Activated T-cell treated with anti-CD3 and anti-CD28 coated beads, Interleukin-2, amount 50 U/mL, for 72 hours (primary cell): ENCODE measurements around the gene YTHDC1. TPM values are rescaled to one million over a fixed set of nuclear protein-coding genes. Genes with fewer than 3 reads are reported as not detected.
"Not testable (repeated sequence)": the region's sequence is repeated elsewhere in the genome, so short reads cannot be mapped to it uniquely, and the experiment has no call there.

Experiments
- ATAC-seq, 2 donors: fragments of 150-1000 bp; cut with Tn5 transposase; replicated peaks in 1 of 2; 2 replicates each; pipeline ENCODE4 v1.10.0; 2021; ENCODE audit warnings: moderate library complexity in 2 of 2, mild to moderate bottlenecking in 1 of 2
- DNase-seq, 2 donors: peaks; one replicate each; pipeline ENCODE4 v3.0.0; 2021 to 2022; ENCODE audit warnings: mixed read lengths in 1 of 2
- H3K27ac Mint-ChIP-seq: one replicate; pipeline ENCODE4 v1.8.0; 2022; ENCODE audit warnings: mild to moderate bottlenecking, moderate library complexity, mixed read lengths
- H3K27me3 Mint-ChIP-seq: one replicate; pipeline ENCODE4 v1.8.0; 2022; ENCODE audit warnings: low read depth, mixed read lengths
- H3K36me3 Mint-ChIP-seq, 2 donors: one replicate each; pipeline ENCODE4 v1.8.0; 2022; ENCODE audit warnings: mixed read lengths in 2 of 2, mild to moderate bottlenecking in 1 of 2; ENCODE audit not compliant: insufficient read depth in 2 of 2
- H3K4me1 Mint-ChIP-seq: one replicate; pipeline ENCODE4 v1.8.0; 2022; ENCODE audit warnings: low read depth, mixed read lengths
- H3K4me3 Mint-ChIP-seq, 2 donors: one replicate each; pipeline ENCODE4 v1.8.0; 2022; ENCODE audit warnings: mild to moderate bottlenecking in 2 of 2, mixed read lengths in 2 of 2, moderate library complexity in 2 of 2
- H3K9me3 Mint-ChIP-seq, 2 donors: one replicate each; pipeline ENCODE4 v1.8.0; 2022; ENCODE audit warnings: mixed read lengths in 2 of 2
- total RNA-seq, 2 donors: library from RNA; stranded (reverse); gene quantifications; one replicate each; pipeline ENCODE4 v1.2.3, GENCODE V29; 2022

YTHDC1 gene
- total RNA-seq, 2 donors from 2014 or later: 92.2 to 105 TPM

DNA sequence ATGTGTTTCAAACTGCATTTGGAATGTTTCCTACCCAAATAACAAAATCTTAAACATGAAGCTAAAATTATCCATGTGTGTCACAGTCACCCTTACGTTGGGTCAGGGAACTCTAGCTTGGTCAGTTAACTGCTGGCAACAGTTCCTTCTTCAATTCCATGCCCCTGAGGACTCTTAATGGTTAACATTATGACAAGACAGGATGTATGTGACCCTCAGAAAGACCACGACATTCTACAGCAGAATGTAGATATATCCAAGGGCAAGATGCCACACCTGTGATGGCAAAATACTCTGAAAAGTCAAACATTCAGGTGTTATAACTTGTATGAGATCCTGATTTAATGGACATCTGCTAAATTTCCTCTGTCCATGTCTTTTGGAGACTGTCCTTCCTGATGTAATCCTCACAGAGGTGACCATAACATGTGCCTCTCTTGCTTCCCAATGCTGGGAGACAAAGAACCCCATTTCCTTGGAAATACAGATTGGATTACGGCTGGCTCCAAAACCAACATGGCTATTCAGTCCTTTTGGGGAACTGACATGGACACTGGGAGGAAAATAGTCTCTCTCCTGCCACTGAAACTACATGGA is 39.1 kb downstream of the YTHDC1 start:
- no peaks in the 10 kb centered on the region for H3K9me3 Mint-ChIP-seq
- DNase-seq (no peak), ATAC-seq (no peak)
- no peaks in the 10 kb centered on the region for H3K4me1 Mint-ChIP-seq
- H3K27me3 Mint-ChIP-seq: no peaks in the 10 kb centered on the region
- H3K36me3 Mint-ChIP-seq: peaks cover 6 to 21% of the 10 kb centered on the region in 2 donors
- H3K27ac Mint-ChIP-seq: no peak overlapping the region
- H3K4me3 Mint-ChIP-seq: no peak overlapping the region

DNA sequence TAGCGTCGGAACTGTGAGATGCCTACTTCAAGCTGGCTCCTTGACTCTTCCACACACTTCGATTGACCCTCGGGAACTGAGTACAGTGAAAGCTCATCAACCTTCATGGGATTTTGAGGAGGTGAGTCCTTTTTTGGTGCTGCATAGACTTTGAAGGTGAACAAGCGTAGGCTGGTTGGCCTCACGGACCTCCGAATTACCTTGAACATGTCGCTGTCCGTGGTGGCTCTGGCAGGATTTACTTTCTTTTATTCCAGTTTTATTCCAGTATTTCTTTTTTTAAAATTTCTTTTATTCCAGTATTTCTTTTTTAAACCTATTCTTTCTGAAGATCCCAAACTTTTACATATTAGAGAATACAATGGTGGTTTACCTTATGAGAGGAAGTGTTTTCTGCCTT is 45.2 kb downstream of the YTHDC1 start:
- Mint-ChIP-seq H3K4me1 (peaks cover 2% of the 10 kb centered on the region), H3K27ac (no peak overlapping the region), H3K27me3 (peaks cover 5% of the 10 kb centered on the region), H3K36me3 (no peaks in the 10 kb centered on the region), H3K4me3 (no peak overlapping the region), H3K9me3 (no peaks in the 10 kb centered on the region)
- no peak for DNase-seq
- ATAC-seq: no peak

GRCh38 chr4:68299492-68300457 is 50.1 kb downstream of the YTHDC1 start:
- H3K4me1 Mint-ChIP-seq: peaks cover 6% of the 10 kb centered on the region
- H3K36me3 Mint-ChIP-seq: peaks cover 1 to 3% of the 10 kb centered on the region in 2 donors
- DNase-seq: peak; percentile 10 to 26
- no peaks in the 10 kb centered on the region for H3K27me3 Mint-ChIP-seq
- H3K4me3 Mint-ChIP-seq: no peak overlapping the region
- no peak overlapping the region for H3K27ac Mint-ChIP-seq
- peaks cover 1 to 8% of the 10 kb centered on the region in 2 donors for H3K9me3 Mint-ChIP-seq
- peak; percentile 70 to 76 for ATAC-seq

DNA sequence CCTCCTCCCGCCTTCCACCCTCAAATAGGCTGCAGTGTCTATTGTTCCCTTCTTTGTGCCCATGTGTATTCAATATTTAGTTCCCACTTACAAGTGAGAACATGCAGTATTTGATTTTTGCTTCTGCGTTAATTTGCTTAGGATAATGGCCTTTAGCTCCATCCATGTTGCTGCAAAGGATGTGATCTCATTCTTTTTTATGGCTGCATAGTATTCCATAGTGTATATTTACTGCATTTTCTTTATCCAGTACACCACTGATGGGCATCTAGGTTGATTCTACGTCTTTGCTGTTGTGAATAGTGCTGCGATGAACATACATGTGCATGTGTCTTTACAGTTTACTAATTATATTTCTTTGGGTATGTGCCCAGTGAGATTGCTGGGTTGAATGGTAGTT is 52.8 kb downstream of the YTHDC1 start:
- H3K27ac Mint-ChIP-seq: no peak overlapping the region
- ATAC-seq (no peak), DNase-seq (no peak)
- peaks cover 1 to 8% of the 10 kb centered on the region in 2 donors for H3K9me3 Mint-ChIP-seq
- H3K4me3 Mint-ChIP-seq: no peak overlapping the region
- H3K27me3 Mint-ChIP-seq: no peaks in the 10 kb centered on the region
- peaks cover 6% of the 10 kb centered on the region for H3K4me1 Mint-ChIP-seq
- H3K36me3 Mint-ChIP-seq: peaks cover 1 to 3% of the 10 kb centered on the region in 2 donors

DNA sequence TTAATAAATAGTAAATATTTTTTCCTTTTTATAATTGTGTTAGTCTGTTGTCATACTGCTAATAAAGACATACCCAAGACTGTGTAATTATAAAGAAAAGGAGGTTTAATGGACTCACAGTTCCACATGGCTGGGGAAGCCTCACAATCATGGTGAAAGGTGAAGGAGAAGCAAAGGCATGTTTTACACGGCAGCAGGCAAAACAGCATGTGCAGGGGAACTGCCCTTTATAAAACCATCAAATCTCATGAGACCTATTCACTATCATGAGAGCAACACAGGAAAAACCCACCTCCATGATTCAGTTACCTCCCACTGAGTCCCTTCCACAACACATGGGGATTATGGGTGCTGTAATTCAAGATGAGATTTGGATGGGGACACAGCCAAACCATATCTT is 58.6 kb downstream of the YTHDC1 start:
- no peak overlapping the region for H3K4me3 Mint-ChIP-seq
- ATAC-seq (no peak), DNase-seq (no peak)
- H3K9me3 Mint-ChIP-seq: peaks cover 0 to 3% of the 10 kb centered on the region in 2 donors
- H3K27me3 Mint-ChIP-seq: peaks cover 8% of the 10 kb centered on the region
- H3K4me1 Mint-ChIP-seq: no peaks in the 10 kb centered on the region
- no peaks in the 10 kb centered on the region for H3K36me3 Mint-ChIP-seq
- no peak overlapping the region for H3K27ac Mint-ChIP-seq

- DNase-seq (no peak), ATAC-seq (no peak)
- H3K27me3 Mint-ChIP-seq: peaks cover 8% of the 10 kb centered on the region
- no peaks in the 10 kb centered on the region for H3K4me1 Mint-ChIP-seq
- H3K36me3 Mint-ChIP-seq: no peaks in the 10 kb centered on the region
- peaks cover 0 to 1% of the 10 kb centered on the region in 2 donors for H3K9me3 Mint-ChIP-seq
- no peak overlapping the region for H3K27ac Mint-ChIP-seq
- H3K4me3 Mint-ChIP-seq: no peak overlapping the region
These were observed 61.5 kb downstream of the YTHDC1 start for GRCh38 chr4:68288393-68288740.

GRCh38 chr4:68287704-68288392 is 62.0 kb downstream of the YTHDC1 start:
- ATAC-seq (no peak), DNase-seq (no peak)
- H3K27me3 Mint-ChIP-seq: peaks cover 8% of the 10 kb centered on the region
- H3K27ac Mint-ChIP-seq: no peak overlapping the region
- no peaks in the 10 kb centered on the region for H3K36me3 Mint-ChIP-seq
- H3K4me1 Mint-ChIP-seq: no peaks in the 10 kb centered on the region
- H3K9me3 Mint-ChIP-seq: peaks cover 0 to 1% of the 10 kb centered on the region in 2 donors
- no peak overlapping the region for H3K4me3 Mint-ChIP-seq

DNA sequence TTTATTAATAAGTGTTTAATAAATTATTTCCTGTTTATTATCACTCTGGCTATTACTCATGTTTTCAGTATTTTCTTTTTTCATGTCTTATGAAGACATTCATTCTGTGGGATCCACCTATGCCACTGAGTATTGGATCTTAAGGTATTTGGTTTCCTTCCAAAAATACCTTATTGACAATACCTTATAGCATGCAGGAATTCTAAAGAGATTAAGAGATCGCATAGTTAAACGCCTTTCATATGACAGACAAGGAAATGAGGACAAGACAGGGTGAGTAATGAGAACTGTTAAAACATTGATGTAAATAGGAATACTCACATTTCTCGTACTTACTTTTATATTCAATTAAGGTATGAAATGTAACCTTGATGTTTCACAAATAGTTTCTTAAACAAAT is 66.2 kb downstream of the YTHDC1 start:
- peaks cover 8% of the 10 kb centered on the region for H3K27me3 Mint-ChIP-seq
- no peaks in the 10 kb centered on the region for H3K4me1 Mint-ChIP-seq
- no peaks in the 10 kb centered on the region for H3K36me3 Mint-ChIP-seq
- no peak overlapping the region for H3K4me3 Mint-ChIP-seq
- no peaks in the 10 kb centered on the region for H3K9me3 Mint-ChIP-seq
- H3K27ac Mint-ChIP-seq: no peak overlapping the region
- DNase-seq (no peak), ATAC-seq (no peak)

- no peak for ATAC-seq
- no peak overlapping the region for H3K4me3 Mint-ChIP-seq
These were observed 66.8 kb downstream of the YTHDC1 start for GRCh38 chr4:68283095-68283494.

GRCh38 chr4:68281796-68282740 is 67.8 kb downstream of the YTHDC1 start:
- H3K4me3 Mint-ChIP-seq, H3K36me3 Mint-ChIP-seq, H3K27me3 Mint-ChIP-seq, DNase-seq, ATAC-seq, H3K9me3 Mint-ChIP-seq, H3K27ac Mint-ChIP-seq, H3K4me1 Mint-ChIP-seq: not testable (repeated sequence)

More at GRCh38 chr4:68283095-68283494, 66.8 kb downstream of the YTHDC1 start:
- DNase-seq: no peak
- no peaks in the 10 kb centered on the region for H3K9me3 Mint-ChIP-seq
- H3K27me3 Mint-ChIP-seq: peaks cover 2% of the 10 kb centered on the region
- no peaks in the 10 kb centered on the region for H3K36me3 Mint-ChIP-seq
- H3K4me1 Mint-ChIP-seq: no peaks in the 10 kb centered on the region
- H3K27ac Mint-ChIP-seq: no peak overlapping the region

DNA sequence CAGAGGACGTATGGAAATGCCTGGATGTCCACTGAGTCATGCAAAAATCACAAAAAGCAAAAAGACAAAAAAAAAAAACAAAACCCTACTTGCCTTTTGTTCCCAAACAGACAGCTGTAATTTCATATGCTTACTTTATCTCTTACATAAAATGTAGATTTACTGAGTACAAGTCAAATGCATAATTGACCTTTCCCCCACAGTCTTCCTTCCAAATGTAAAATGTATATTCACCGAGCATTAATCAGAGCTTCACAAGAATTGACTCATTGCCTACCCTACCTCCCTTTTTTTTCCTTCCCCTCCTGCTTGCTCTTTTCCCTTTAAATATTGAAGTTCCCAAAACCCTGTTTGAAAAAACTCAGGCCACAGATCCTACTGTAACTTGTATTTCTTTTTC is 71.9 kb downstream of the YTHDC1 start:
- H3K36me3 Mint-ChIP-seq: no peaks in the 10 kb centered on the region
- H3K27ac Mint-ChIP-seq: no peak overlapping the region
- H3K4me3 Mint-ChIP-seq: no peak overlapping the region
- H3K27me3 Mint-ChIP-seq: peaks cover 13% of the 10 kb centered on the region
- no peaks in the 10 kb centered on the region for H3K9me3 Mint-ChIP-seq
- no peaks in the 10 kb centered on the region for H3K4me1 Mint-ChIP-seq
- ATAC-seq (no peak), DNase-seq (no peak)

DNA sequence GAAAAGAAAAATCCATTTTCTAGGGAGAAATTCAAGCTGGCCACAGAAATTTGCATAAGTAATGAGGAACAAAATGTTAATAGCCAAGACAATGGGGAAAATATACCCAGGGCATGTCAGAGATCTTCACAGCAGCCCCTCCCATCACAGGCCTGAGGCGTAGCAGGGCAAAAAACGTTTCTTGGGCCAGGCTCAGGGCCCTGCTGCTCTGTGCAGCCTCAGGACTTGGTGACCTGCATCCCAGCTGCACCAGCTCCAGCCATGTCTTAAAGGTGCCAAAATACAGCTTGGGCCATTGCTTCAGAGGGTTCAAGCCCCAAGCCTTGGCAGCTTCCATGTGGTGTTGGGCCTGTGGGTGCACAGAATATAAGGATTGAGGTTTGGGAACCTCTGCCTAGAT is 72.3 kb downstream of the YTHDC1 start:
- Mint-ChIP-seq H3K36me3 (no peaks in the 10 kb centered on the region), H3K4me1 (no peaks in the 10 kb centered on the region), H3K9me3 (no peaks in the 10 kb centered on the region), H3K27me3 (peaks cover 13% of the 10 kb centered on the region), H3K27ac (no peak overlapping the region), H3K4me3 (no peak overlapping the region)
- DNase-seq: no peak
- no peak for ATAC-seq
